ENCODE measurements around the gene SYNE4. TPM values are rescaled to one million over a fixed set of nuclear protein-coding genes. Genes with fewer than 3 reads are reported as not detected.

SYNE4 gene
- total and polyA plus RNA-seq, 12 donors = 0.26 to 0.62 (median 0.37) TPM; not detected in 7

GRCh38 chr19:36023432-36023831, 14.8 kb upstream of the SYNE4 start:
- DNase-seq = no peak
- intact Hi-C loops (cut with DNase I) = no loop called here
- TF ChIP-seq CTCF (IDR thresholded peaks at IDR 0.05) = no peak

GRCh38 chr19:36019061-36019670, 10.6 kb upstream of the SYNE4 start:
- no peak for TF ChIP-seq CTCF (IDR thresholded peaks at IDR 0.05)
- ATAC-seq (no peak), DNase-seq (no peak)
- Histone ChIP-seq H3K36me3 (peaks cover 0 to 68% (median 0%) of the 10 kb centered on the region in 9 donors), H3K4me1 (peaks cover 0 to 6% (median 5%) of the 10 kb centered on the region in 9 donors), H3K27me3 (no peaks in the 10 kb centered on the region), H3K9me3 (no peaks in the 10 kb centered on the region), H3K4me3 (no peak overlapping the region), H3K27ac (no peak overlapping the region)
- intact Hi-C loops (cut with DNase I) = no loop called here
- 91 to 94% methylated on average over 22 of the region's 22 CpGs for WGBS, 2 donors

More at GRCh38 chr19:36023432-36023831, 14.8 kb upstream of the SYNE4 start:
- Histone ChIP-seq H3K36me3 (peaks cover 0 to 82% (median 0%) of the 10 kb centered on the region in 9 donors), H3K9me3 (no peaks in the 10 kb centered on the region), H3K4me1 (no peaks in the 10 kb centered on the region), H3K27me3 (no peaks in the 10 kb centered on the region), H3K27ac (no peak overlapping the region), H3K4me3 (no peak overlapping the region)
- WGBS, 2 donors = 92 to 96% methylated on average over 5 of the region's 5 CpGs
- no peak for ATAC-seq

GRCh38 chr19:36014012-36014924, 5.7 kb upstream of the SYNE4 start, which contains the start of gene ALKBH6:
Gene ALKBH6 (minus strand): TSS chr19:36014213. CDS start chr19:36013397, 816 bp downstream.
- Histone ChIP-seq H3K36me3 (peaks cover 0 to 26% (median 0%) of the 10 kb centered on the region in 9 donors), H3K4me3 (peak within 1 kb of the TSS; percentile 34 to 92 (median 74)), H3K27ac (peak within 1 kb of the TSS in 9 of 10 donors; percentile 35 to 94 (median 82)), H3K4me1 (peaks cover 6 to 22% (median 12%) of the 10 kb centered on the region in 9 donors), H3K27me3 (no peaks in the 10 kb centered on the region), H3K9me3 (no peaks in the 10 kb centered on the region)
- 2 to 3% methylated on average over 42 of the region's 42 CpGs for WGBS, 2 donors
- peak in 2 of 9 donors; percentile 19 to 23 for TF ChIP-seq CTCF (IDR thresholded peaks at IDR 0.05)
- ATAC-seq (peak; percentile 98 to 100 (median 99)), DNase-seq (peak; percentile 99 to 100)
- intact Hi-C loops (cut with DNase I) = loop anchor here in 4 of 10 donors (1.0 to 5.0 kb wide), 4 partner anchors 19 to 40 kb away; partner anchors contain the start of genes SDHAF1 (in 2 of the 4), THAP8 (in 2 of the 4) and WDR62 (in 2 of the 4)

Measured in heart right ventricle (tissue), 16 donors.